ENCODE data around the gene RASAL1.

Gene RASAL1

GRCh38 chr12:113069751-113070116, 65.8 kb downstream of the RASAL1 start:
- Histone ChIP-seq H3K27ac (no peak overlapping the region), H4K20me1 (ENCODE audit: insufficient read depth) (no peaks in the 10 kb centered on the region), H3K27me3 (ENCODE audit: insufficient read depth, low read depth) (no peaks in the 10 kb centered on the region), H3K79me2 (ENCODE audit: insufficient read depth, low read depth) (no peaks in the 10 kb centered on the region), H3K9ac (no peak overlapping the region), H3K36me3 (ENCODE audit: insufficient read depth) (no peaks in the 10 kb centered on the region), H3K4me1 (ENCODE audit: low read depth, poor library complexity, severe bottlenecking) (peaks cover 35% of the 10 kb centered on the region), H2AFZ (ENCODE audit: low read depth) (no peak overlapping the region), H3K4me2 (no peak overlapping the region), H3K4me3 (IDR thresholded peaks at IDR 0.05; ENCODE audit: insufficient read depth, low read depth, low read length) (no peak overlapping the region)
- TF ChIP-seq, protein P1, sequence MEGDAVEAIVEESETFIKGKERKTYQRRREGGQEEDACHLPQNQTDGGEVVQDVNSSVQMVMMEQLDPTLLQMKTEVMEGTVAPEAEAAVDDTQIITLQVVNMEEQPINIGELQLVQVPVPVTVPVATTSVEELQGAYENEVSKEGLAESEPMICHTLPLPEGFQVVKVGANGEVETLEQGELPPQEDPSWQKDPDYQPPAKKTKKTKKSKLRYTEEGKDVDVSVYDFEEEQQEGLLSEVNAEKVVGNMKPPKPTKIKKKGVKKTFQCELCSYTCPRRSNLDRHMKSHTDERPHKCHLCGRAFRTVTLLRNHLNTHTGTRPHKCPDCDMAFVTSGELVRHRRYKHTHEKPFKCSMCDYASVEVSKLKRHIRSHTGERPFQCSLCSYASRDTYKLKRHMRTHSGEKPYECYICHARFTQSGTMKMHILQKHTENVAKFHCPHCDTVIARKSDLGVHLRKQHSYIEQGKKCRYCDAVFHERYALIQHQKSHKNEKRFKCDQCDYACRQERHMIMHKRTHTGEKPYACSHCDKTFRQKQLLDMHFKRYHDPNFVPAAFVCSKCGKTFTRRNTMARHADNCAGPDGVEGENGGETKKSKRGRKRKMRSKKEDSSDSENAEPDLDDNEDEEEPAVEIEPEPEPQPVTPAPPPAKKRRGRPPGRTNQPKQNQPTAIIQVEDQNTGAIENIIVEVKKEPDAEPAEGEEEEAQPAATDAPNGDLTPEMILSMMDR (conservative IDR thresholded peaks at IDR 0.05; ENCODE audit: low read depth, low read length), result no peak

DNA sequence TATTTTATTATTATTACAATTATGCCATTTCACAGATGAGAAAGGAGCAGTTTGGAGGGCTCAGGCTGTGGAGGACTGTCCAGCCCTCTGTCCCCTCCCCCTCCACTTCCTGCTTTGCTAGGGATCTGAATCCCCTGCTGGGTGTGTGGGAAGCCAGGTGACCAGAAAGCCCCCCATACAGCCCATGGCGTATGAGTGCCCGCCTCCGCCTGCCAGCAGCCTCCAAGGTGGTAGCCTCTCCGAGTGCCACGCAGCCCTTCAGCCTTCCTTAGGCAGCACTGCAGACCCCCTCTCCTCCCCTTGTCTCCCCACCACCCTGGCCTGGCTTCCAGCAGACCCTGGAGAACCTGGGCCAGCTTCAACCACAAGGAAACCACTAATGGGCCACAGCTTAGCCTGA, 66.4 kb downstream of the RASAL1 start:
- H3K4me1 ChIP-seq (ENCODE audit: low read depth, poor library complexity, severe bottlenecking), result peaks cover 29% of the 10 kb centered on the region
- no peaks in the 10 kb centered on the region for H3K36me3 ChIP-seq (ENCODE audit: insufficient read depth)
- TF ChIP-seq, protein P1 (conservative IDR thresholded peaks at IDR 0.05; ENCODE audit: low read depth, low read length), result no peak
- H3K27me3 ChIP-seq (ENCODE audit: insufficient read depth, low read depth), result no peaks in the 10 kb centered on the region
- no peaks in the 10 kb centered on the region for H4K20me1 ChIP-seq (ENCODE audit: insufficient read depth)
- H3K79me2 ChIP-seq (ENCODE audit: insufficient read depth, low read depth), result no peaks in the 10 kb centered on the region
- H3K4me3 ChIP-seq (IDR thresholded peaks at IDR 0.05; ENCODE audit: insufficient read depth, low read depth, low read length), result no peak overlapping the region
- H2AFZ ChIP-seq (ENCODE audit: low read depth), result no peak overlapping the region
- H3K27ac ChIP-seq, result no peak overlapping the region
- H3K4me2 ChIP-seq, result no peak overlapping the region
- H3K9ac ChIP-seq, result no peak overlapping the region

GRCh38 chr12:113067987-113068935, 67.3 kb downstream of the RASAL1 start:
- Histone ChIP-seq H3K4me3 (IDR thresholded peaks at IDR 0.05; ENCODE audit: insufficient read depth, low read depth, low read length) (no peak overlapping the region), H2AFZ (ENCODE audit: low read depth) (no peak overlapping the region), H3K79me2 (ENCODE audit: insufficient read depth, low read depth) (no peaks in the 10 kb centered on the region), H4K20me1 (ENCODE audit: insufficient read depth) (no peaks in the 10 kb centered on the region), H3K27me3 (ENCODE audit: insufficient read depth, low read depth) (no peaks in the 10 kb centered on the region), H3K4me2 (no peak overlapping the region), H3K36me3 (ENCODE audit: insufficient read depth) (no peaks in the 10 kb centered on the region), H3K27ac (no peak overlapping the region), H3K4me1 (ENCODE audit: low read depth, poor library complexity, severe bottlenecking) (peaks cover 20% of the 10 kb centered on the region), H3K9ac (no peak overlapping the region)
- TF ChIP-seq, protein P1 (conservative IDR thresholded peaks at IDR 0.05; ENCODE audit: low read depth, low read length), result no peak

DNA sequence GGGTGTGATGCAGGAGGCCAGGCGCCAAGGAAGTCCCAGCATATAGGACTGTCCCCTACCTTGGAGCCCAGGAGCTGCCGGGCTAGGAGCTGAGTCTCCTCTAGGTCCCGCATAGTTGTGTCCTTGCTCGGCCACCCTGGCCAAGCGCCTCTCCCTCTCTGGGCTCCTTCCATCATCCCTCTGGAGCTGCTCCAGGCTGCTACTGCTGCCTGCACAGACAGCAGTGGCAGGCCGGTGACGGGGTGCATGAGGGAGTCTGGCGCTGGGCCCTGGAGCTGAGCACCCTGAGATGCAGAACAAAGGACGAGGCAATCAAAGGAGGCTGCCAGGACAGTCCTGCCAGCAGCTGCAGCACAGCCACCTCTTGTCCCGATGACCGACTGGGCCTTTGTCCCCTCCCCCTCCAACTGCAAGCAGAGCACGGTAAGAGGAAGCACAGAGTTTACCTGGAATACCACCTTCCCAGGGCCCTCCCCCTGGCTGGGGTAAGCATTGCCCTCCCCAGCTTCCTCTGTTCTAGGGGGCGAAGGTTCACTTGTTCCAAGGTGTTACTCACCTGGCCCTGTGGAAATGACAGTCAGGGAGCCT, 68.7 kb downstream of the RASAL1 start:
- Histone ChIP-seq H3K4me1 (ENCODE audit: low read depth, poor library complexity, severe bottlenecking) (peaks cover 10% of the 10 kb centered on the region), H2AFZ (ENCODE audit: low read depth) (no peak overlapping the region), H3K9ac (no peak overlapping the region), H3K36me3 (ENCODE audit: insufficient read depth) (no peaks in the 10 kb centered on the region), H3K79me2 (ENCODE audit: insufficient read depth, low read depth) (no peaks in the 10 kb centered on the region), H3K27me3 (ENCODE audit: insufficient read depth, low read depth) (no peaks in the 10 kb centered on the region), H3K4me2 (no peak overlapping the region), H4K20me1 (ENCODE audit: insufficient read depth) (no peaks in the 10 kb centered on the region), H3K4me3 (IDR thresholded peaks at IDR 0.05; ENCODE audit: insufficient read depth, low read depth, low read length) (no peak overlapping the region), H3K27ac (no peak overlapping the region)
- TF ChIP-seq, protein P1 (conservative IDR thresholded peaks at IDR 0.05; ENCODE audit: low read depth, low read length), result no peak
